GM19395 (cell line): Measurements from ENCODE around the gene SLC22A3.
"Not testable (repeated sequence)": the region's sequence is repeated elsewhere in the genome, so short reads cannot be mapped to it uniquely, and the experiment has no call there.

ENCODE experiments used
- ATAC-seq: cut with Tn5 transposase; IDR thresholded peaks from one replicate; pipeline ENCODE4 v1.9.1; 2021; ENCODE audit warnings: mild to moderate bottlenecking, moderate library complexity; ENCODE audit not compliant: unreplicated experiment

The SLC22A3 gene

DNA sequence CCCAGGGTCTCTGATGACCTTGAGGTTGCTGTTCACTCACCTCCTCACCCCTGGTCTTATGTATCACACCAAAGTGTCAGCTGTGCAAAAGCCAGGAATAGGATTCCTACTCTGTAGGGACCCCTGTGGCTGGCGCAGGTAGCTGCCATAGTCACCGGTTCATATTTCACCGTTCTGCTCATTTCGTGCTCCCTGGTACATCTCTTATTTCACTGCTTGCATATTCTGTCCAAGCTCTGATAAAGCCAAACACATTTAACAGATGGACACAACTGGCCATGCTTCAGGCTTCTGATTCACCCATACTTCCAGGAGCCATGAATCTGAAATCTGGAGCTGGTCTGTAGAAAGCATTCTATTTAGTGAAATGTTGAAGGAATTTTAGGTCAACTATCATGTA lies 20.5 kb downstream of the SLC22A3 start:
- ATAC-seq: no peak

- not testable (repeated sequence) for ATAC-seq
Observed at GRCh38 chr6:160373601-160374000, 25.4 kb downstream of the SLC22A3 start.

- no peak for ATAC-seq
Observed at GRCh38 chr6:160374836-160375560, 26.8 kb downstream of the SLC22A3 start.

- ATAC-seq: no peak
Observed at GRCh38 chr6:160375561-160375949, 27.4 kb downstream of the SLC22A3 start.

GRCh38 chr6:160376445-160376844 lies 28.3 kb downstream of the SLC22A3 start:
- ATAC-seq: no peak

DNA sequence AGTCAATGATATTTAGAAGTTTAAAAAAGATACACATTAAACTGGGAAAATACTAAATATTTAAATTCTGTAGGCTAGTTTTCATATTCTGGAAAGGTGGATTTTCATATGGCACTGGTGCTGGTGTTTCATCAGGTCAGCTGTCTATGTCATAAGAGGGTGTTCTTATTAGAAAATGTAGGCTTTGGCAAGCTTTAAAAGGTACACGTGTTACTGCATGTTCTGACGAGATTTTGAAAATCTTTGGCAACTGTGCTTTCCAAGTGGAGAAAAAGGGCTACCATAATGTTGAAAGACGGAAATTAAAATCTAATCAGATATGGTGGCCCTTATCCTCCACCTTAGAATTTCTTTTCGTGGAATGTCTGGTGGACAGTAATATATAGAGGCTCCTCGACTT lies 30.0 kb downstream of the SLC22A3 start:
- no peak for ATAC-seq

DNA sequence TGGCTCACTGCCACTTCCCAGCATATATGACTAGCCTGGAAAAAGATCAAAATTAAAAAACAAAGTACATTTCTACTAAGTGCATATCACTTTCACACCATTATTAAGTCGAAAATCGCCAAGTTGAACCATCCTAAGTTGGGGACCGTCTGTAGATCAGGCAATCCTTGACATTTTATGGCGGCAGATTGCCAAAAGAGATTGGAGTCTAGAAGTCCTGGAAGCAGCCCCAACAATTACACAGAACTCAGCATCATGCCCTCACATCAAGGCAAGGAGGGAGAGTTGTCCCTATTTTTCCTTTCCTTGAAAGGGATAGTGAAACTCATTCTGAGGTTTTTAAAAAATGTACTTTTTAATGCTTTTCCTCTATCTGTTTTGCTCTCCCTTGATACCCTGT lies 30.7 kb downstream of the SLC22A3 start:
- no peak for ATAC-seq

DNA sequence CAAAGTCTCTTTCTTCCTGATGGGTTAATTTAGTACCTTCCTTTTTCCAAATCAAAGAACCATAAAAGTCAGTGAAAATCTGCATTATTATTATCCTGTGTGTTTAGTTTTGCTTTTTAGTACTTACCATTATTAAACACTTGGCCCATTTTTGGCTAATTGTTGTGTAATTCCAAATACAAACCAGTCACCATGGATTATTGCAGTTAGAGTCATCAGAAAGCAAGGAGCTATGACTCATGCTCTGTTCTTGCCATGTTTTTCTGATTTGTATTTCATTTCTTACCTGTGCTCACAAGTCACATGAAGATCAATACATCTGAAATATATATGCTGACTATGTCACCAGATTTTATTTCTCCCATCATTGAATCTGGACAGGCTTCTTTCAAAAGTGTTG lies 31.3 kb downstream of the SLC22A3 start:
- ATAC-seq: no peak

DNA sequence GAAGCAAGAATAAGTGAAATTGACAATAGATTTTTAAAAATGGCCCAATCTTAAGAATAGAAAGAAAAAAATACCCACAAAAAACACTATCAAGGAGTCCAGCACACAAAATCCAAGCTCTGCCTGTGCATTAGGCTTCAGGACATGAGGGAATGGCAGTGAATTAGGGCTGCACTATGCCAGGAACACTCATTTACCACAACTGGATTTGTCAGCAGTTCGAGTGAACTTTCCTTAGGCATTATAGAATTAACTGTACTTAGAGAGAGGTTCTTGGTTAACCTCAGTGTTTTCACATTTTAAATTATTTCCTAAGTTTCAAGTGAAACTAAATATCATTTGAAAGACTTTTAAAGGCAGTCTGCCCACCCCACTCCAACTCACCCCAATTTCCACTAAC lies 34.8 kb downstream of the SLC22A3 start:
- ATAC-seq: no peak

GRCh38 chr6:160386869-160387530 lies 38.8 kb downstream of the SLC22A3 start:
- no peak for ATAC-seq

- ATAC-seq: no peak
Observed at GRCh38 chr6:160387916-160388643, 39.9 kb downstream of the SLC22A3 start.

GRCh38 chr6:160388922-160389321 lies 40.7 kb downstream of the SLC22A3 start:
- no peak for ATAC-seq

GRCh38 chr6:160391419-160392116 lies 43.4 kb downstream of the SLC22A3 start:
- no peak for ATAC-seq

GRCh38 chr6:160393442-160393841 lies 45.3 kb downstream of the SLC22A3 start:
- ATAC-seq: not testable (repeated sequence)

- ATAC-seq: no peak
Observed at GRCh38 chr6:160393891-160394653, 45.9 kb downstream of the SLC22A3 start.

DNA sequence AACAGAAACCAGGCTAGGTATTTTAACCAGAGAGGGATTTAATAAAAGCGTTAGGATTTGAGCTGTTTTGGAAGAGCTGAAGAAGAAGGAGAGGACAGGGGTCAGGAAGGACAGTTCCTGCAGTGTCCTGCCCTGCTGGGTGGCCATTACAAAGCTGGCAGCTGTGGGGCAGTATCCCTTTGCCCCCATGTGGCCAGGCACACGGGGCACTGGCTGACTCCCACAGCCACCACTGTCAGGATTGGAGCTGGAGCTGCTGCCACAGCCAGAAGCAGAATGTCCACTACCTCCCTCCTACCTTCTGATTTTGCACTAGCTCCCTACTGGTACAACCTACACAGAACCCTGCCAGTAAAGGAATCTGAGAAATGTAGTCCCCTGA lies 46.5 kb downstream of the SLC22A3 start:
- ATAC-seq: no peak

- ATAC-seq: no peak
Observed at GRCh38 chr6:160395187-160395586, 47.0 kb downstream of the SLC22A3 start.

DNA sequence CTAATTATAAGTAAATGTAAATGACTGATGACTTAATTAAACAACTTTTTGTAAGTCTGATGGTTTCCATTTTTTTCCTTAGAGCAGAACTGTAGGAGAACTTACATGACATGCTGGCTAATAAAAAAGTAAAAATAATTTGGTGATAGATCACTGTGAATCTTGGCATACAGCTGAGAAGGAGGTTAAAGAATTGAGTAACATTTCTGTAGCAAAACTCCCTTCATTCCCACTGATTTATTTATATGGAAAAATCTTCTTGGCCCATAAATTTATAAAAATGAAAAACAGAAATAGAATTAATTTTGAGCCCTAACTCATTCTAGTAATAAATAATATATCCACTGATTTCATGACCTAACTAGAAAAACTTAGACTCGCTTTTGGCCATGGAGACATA lies 48.1 kb downstream of the SLC22A3 start:
- ATAC-seq: no peak

DNA sequence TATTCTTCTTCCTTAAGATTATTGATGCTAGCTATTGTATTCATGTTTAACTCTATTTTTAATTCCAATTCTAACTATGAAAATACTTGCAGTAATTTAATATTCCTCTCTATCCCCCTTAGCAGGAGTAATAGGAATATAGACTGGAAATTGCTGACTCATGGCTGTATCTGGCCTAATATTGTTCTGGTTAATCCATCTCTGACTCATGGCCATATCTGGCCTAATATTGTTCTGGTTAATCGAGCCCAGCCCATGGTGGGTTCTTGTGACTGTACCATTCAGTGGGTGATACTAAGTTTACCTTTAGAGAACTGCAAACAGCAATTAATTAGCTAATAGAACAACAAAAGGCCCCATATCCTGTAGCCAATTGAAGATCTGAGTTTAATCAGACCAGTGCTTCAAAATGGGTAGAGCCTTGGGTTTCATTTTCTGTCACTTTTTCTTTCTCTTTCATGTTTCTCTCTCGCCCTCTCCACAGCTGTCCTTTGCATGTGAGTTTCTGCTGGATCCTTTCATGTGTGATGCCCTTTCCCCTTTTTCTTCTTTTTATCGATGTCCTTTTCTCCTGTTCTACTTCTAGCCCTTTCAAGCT lies 50.6 kb downstream of the SLC22A3 start:
- peak; percentile 99 for ATAC-seq

GRCh38 chr6:160400446-160400845 lies 52.3 kb downstream of the SLC22A3 start:
- ATAC-seq: no peak
